ENCODE measurements around the gene COMMD9. TPM values are rescaled to one million over a fixed set of nuclear protein-coding genes. Genes with fewer than 3 reads are reported as not detected.
A peak's percentile ranks its signal among the peaks of the same experiment; 100 is the strongest.
"Not testable (repeated sequence)": the region's sequence is repeated elsewhere in the genome, so short reads cannot be mapped to it uniquely, and the experiment has no call there.

Gene COMMD9
- total and polyA plus RNA-seq, 8 donors: 16.5 to 47.6 (median 29.1) TPM

DNA sequence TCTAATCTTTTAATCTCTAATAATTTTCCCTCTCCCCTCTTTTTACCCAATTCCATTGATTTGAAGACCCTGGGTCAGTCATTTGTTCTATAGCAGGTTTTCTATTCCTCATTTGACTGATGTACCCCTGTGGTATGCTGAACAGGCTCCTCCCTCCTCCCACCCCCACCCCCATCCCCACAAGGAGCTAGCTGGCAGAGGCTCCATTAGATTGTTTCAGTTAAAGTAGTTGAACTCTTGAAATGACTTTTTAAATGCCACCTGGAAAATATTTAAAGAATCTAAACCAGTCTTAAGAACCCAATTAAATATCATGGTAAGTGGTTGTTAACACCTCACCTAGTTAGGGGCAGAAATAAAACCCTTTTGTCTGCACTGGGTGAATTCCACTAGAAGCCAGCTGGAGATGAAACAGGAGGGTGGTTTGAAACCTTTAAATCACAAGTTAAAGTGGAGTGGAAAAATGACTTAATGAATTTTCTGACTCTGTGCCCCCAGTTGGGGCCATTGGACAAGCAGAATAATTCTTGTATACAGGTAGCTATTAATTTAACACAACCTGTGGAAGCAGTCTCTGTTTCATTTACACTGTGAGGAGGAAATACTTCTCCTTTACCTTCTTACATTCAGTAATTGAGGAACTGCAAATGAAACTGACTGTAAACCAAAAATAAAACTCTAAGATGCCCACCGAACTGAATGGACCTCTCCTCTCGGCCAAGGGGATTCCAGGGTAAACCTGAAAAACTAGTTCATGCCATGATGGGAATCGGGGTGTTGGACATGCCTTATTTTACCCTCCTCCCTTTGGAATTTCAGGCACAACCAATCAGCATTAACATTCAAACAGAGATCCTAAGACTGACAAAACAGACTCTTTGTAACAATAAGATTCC is 37.5 kb upstream of the COMMD9 start:
- FAIRE-seq (no peak), DNase-seq (no peak), ATAC-seq (no peak)
- Histone ChIP-seq H3K9me3 (no peaks in the 10 kb centered on the region), H3K4me1 (no peaks in the 10 kb centered on the region), H3K27me3 (peaks cover 0 to 3% (median 0%) of the 10 kb centered on the region in 4 donors), H3K27ac (no peak overlapping the region), H3K36me3 (no peaks in the 10 kb centered on the region), H3K4me3 (no peak overlapping the region)
- TF ChIP-seq, protein P1, sequence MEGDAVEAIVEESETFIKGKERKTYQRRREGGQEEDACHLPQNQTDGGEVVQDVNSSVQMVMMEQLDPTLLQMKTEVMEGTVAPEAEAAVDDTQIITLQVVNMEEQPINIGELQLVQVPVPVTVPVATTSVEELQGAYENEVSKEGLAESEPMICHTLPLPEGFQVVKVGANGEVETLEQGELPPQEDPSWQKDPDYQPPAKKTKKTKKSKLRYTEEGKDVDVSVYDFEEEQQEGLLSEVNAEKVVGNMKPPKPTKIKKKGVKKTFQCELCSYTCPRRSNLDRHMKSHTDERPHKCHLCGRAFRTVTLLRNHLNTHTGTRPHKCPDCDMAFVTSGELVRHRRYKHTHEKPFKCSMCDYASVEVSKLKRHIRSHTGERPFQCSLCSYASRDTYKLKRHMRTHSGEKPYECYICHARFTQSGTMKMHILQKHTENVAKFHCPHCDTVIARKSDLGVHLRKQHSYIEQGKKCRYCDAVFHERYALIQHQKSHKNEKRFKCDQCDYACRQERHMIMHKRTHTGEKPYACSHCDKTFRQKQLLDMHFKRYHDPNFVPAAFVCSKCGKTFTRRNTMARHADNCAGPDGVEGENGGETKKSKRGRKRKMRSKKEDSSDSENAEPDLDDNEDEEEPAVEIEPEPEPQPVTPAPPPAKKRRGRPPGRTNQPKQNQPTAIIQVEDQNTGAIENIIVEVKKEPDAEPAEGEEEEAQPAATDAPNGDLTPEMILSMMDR (IDR thresholded peaks at IDR 0.05): no peak
- intact Hi-C loops (cut with DNase I): no loop called here
- WGBS, 2 donors: 32 to 44% methylated on average over 3 of the region's 3 CpGs

DNA sequence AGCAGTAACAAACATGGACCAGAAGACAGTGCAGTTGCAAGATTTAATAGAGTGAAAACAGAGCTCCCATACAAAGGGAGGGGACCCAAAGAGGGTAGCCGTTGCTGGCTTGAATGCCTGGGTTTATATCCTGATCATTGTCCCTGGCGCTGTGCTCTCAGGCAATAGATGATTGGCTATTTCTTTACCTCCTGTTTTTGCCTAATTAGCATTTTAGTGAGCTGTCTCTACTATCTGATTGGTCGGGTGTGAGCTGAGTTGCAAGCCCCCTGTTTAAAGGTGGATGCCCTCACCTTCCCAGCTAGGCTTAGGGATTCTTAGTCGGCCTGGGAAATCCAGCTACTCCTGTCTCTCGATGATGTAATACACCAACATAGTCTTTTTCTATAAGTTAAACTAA is 36.2 kb upstream of the COMMD9 start:
- H3K27ac ChIP-seq; H3K36me3 ChIP-seq; H3K4me1 ChIP-seq; DNase-seq; H3K4me3 ChIP-seq; ATAC-seq; H3K9me3 ChIP-seq; intact Hi-C loops (cut with DNase I); FAIRE-seq; H3K27me3 ChIP-seq: not testable (repeated sequence)
- 65 to 78% methylated on average over 5 of the region's 5 CpGs for WGBS, 2 donors

DNA sequence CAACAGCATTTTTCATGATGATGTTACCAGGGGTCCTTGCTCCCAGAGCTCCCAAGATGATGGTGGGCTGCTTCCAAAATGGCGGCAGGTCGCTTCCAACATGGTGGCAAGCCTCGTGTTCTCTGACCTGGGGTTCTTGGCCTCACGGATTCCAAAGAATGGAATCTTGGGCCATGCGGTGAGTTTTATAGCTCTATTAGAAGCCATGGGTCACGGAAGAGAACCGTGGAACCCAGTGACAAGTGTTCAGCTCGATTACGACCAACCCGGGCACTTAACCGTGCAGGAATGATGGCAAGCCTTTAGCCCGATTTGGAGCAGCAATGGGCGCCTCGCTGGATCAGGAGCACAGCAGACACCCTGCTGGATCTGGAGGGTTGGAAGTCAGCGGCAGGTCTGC is 35.7 kb upstream of the COMMD9 start:
- H3K4me3 ChIP-seq; H3K36me3 ChIP-seq; H3K27me3 ChIP-seq; FAIRE-seq; ATAC-seq; intact Hi-C loops (cut with DNase I); H3K4me1 ChIP-seq; H3K9me3 ChIP-seq; H3K27ac ChIP-seq; DNase-seq: not testable (repeated sequence)
- 77 to 91% methylated on average over 15 of the region's 15 CpGs for WGBS, 2 donors

DNA sequence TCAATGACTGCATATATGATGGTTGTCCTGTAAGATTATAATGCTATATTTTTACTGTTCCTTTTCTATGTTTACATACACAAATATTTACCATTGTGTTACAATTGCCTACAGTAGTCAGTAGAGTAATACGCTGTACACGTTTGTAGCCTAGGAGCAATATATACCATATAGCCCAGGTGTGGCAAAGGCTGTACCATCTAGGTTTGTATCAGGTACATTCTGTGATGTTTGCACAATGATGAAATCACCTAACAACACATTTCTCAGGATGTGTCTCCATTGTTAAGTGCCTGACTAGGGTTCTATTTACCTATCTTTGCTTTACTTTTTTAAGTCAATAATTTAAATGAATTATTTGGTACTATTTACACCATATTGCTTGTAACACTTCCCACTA is 28.8 kb upstream of the COMMD9 start:
- no peaks in the 10 kb centered on the region for H3K36me3 ChIP-seq
- FAIRE-seq (peak; percentile 17), ATAC-seq (no peak), DNase-seq (no peak)
- no peak overlapping the region for H3K27ac ChIP-seq
- H3K4me1 ChIP-seq: peaks cover 0 to 4% (median 0%) of the 10 kb centered on the region in 3 donors
- no peaks in the 10 kb centered on the region for H3K27me3 ChIP-seq
- no peak overlapping the region for H3K4me3 ChIP-seq
- TF ChIP-seq, protein P1 (IDR thresholded peaks at IDR 0.05): no peak
- intact Hi-C loops (cut with DNase I): no loop called here
- no peaks in the 10 kb centered on the region for H3K9me3 ChIP-seq
- 18 to 41% methylated on average over 2 of the region's 2 CpGs for WGBS, 2 donors

DNA sequence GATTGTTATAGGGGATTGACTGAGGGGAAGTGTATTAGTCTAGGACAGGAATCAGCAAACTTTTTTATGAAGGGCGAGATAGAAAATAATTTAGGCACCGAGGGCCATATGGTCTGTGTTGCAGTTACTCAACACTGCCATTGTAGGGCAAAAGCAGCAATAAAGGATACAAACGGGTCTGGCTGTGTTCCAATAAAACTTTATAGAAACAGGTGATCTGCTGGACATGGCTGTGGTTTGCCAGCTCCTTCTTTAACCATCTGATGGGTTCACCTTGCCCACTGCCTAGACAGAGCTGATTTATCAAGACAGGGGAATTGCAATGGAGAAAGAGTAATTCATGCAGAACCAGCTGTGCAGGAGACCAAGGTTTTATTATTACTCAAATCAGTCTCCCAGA is 26.8 kb upstream of the COMMD9 start:
- TF ChIP-seq, protein P1 (IDR thresholded peaks at IDR 0.05): no peak
- ATAC-seq (no peak), FAIRE-seq (no peak), DNase-seq (no peak)
- Histone ChIP-seq H3K36me3 (no peaks in the 10 kb centered on the region), H3K9me3 (no peaks in the 10 kb centered on the region), H3K27ac (no peak overlapping the region), H3K27me3 (no peaks in the 10 kb centered on the region), H3K4me1 (peaks cover 0 to 4% (median 0%) of the 10 kb centered on the region in 3 donors), H3K4me3 (no peak overlapping the region)
- intact Hi-C loops (cut with DNase I): no loop called here
- 52 to 58% methylated on average over 3 of the region's 3 CpGs for WGBS, 2 donors

DNA sequence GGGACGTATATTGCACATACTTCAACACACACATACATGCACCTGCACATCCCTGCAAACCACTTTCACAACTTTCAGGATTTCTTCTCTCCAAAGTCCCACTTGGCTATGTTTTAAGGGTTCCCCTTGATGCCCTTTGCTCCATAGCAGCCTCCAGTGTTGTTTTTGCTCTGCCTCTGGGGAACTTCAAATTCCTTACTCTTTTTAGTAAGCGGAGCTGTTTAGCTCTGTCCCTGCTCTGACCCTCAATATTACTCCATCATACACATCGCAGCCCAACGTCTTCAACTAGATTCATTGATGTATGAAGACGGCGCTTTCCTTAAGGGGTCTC is 25.2 kb upstream of the COMMD9 start:
- Histone ChIP-seq H3K36me3 (no peaks in the 10 kb centered on the region), H3K4me3 (no peak overlapping the region), H3K27me3 (no peaks in the 10 kb centered on the region), H3K27ac (no peak overlapping the region), H3K9me3 (no peaks in the 10 kb centered on the region), H3K4me1 (peaks cover 0 to 4% (median 0%) of the 10 kb centered on the region in 3 donors)
- DNase-seq (no peak), ATAC-seq (no peak), FAIRE-seq (no peak)
- TF ChIP-seq, protein P1 (IDR thresholded peaks at IDR 0.05): no peak
- intact Hi-C loops (cut with DNase I): no loop called here
- 55 to 68% methylated on average over 6 of the region's 6 CpGs for WGBS, 2 donors
